HG03045 (cell line): ENCODE data around the gene CALN1.
"Not testable (repeated sequence)": the region's sequence is repeated elsewhere in the genome, so short reads cannot be mapped to it uniquely, and the experiment has no call there.

ENCODE experiments used
- ATAC-seq: cut with Tn5 transposase; IDR thresholded peaks from one replicate; pipeline ENCODE4 v1.9.1; 2021; ENCODE audit warnings: mild to moderate bottlenecking, moderate library complexity; ENCODE audit not compliant: unreplicated experiment

CALN1 gene

GRCh38 chr7:72101444-72101843 lies 310.7 kb downstream of the CALN1 start:
- no peak for ATAC-seq

- ATAC-seq = no peak
Observed at GRCh38 chr7:72099784-72100183, 312.4 kb downstream of the CALN1 start.

GRCh38 chr7:72098807-72099580 lies 313.1 kb downstream of the CALN1 start:
- ATAC-seq = no peak

GRCh38 chr7:72097226-72097625 lies 314.9 kb downstream of the CALN1 start:
- no peak for ATAC-seq

- no peak for ATAC-seq
Observed at GRCh38 chr7:72092769-72093168, 319.4 kb downstream of the CALN1 start.

- ATAC-seq = no peak
Observed at GRCh38 chr7:72087926-72088325, 324.2 kb downstream of the CALN1 start.

GRCh38 chr7:72080865-72081510 lies 331.1 kb downstream of the CALN1 start:
- no peak for ATAC-seq

- no peak for ATAC-seq
Observed at GRCh38 chr7:72080341-72080766, 331.8 kb downstream of the CALN1 start.

GRCh38 chr7:72078856-72079255 lies 333.3 kb downstream of the CALN1 start:
- ATAC-seq = no peak

- no peak for ATAC-seq
Observed at GRCh38 chr7:72078301-72078700, 333.8 kb downstream of the CALN1 start.

GRCh38 chr7:72077786-72078185 lies 334.4 kb downstream of the CALN1 start:
- no peak for ATAC-seq

- ATAC-seq = no peak
Observed at GRCh38 chr7:72072901-72073300, 339.2 kb downstream of the CALN1 start.

GRCh38 chr7:72069263-72069662 lies 342.9 kb downstream of the CALN1 start:
- no peak for ATAC-seq

GRCh38 chr7:72065764-72066163 lies 346.4 kb downstream of the CALN1 start:
- ATAC-seq = not testable (repeated sequence)

- ATAC-seq = no peak
Observed at GRCh38 chr7:72064916-72065315, 347.2 kb downstream of the CALN1 start.

- ATAC-seq = no peak
Observed at GRCh38 chr7:72063330-72063729, 348.8 kb downstream of the CALN1 start.

- ATAC-seq = no peak
Observed at GRCh38 chr7:72062666-72063065, 349.5 kb downstream of the CALN1 start.

GRCh38 chr7:72059925-72060324 lies 352.2 kb downstream of the CALN1 start:
- no peak for ATAC-seq

GRCh38 chr7:72058579-72058978 lies 353.6 kb downstream of the CALN1 start:
- no peak for ATAC-seq

- no peak for ATAC-seq
Observed at GRCh38 chr7:72057796-72058195, 354.3 kb downstream of the CALN1 start.

GRCh38 chr7:72057231-72057630 lies 354.9 kb downstream of the CALN1 start:
- no peak for ATAC-seq

- ATAC-seq = no peak
Observed at GRCh38 chr7:72055426-72055825, 356.7 kb downstream of the CALN1 start.
